Stimulated activated CD8-positive, alpha-beta memory T cell treated with anti-CD3 and anti-CD28 coated beads, Interleukin-15, amount 100 ng/mL, for 4 hours (primary cell): ENCODE data around the gene CDK14.

Experiments used
- DNase-seq, 2 donors: peaks; one replicate each; pipeline ENCODE4 v3.0.0-alpha.2; 2020; ENCODE audit warnings: low read depth in 2 of 2

CDK14 gene

GRCh38 chr7:90951986-90952954, 356.1 kb downstream of the CDK14 start:
- no peak for DNase-seq

- no peak for DNase-seq
These were observed 359.6 kb downstream of the CDK14 start for GRCh38 chr7:90955641-90956207.

GRCh38 chr7:90957883-90958282, 361.8 kb downstream of the CDK14 start:
- DNase-seq = no peak

- no peak for DNase-seq
These were observed 362.5 kb downstream of the CDK14 start for GRCh38 chr7:90958647-90959046.

- no peak for DNase-seq
These were observed 365.1 kb downstream of the CDK14 start for GRCh38 chr7:90961037-90961725.

GRCh38 chr7:90965211-90965610, 369.1 kb downstream of the CDK14 start:
- no peak for DNase-seq

GRCh38 chr7:90966346-90966745, 370.2 kb downstream of the CDK14 start:
- DNase-seq = no peak

- DNase-seq = no peak
These were observed 372.8 kb downstream of the CDK14 start for GRCh38 chr7:90968871-90969270.

- DNase-seq = no peak
These were observed 376.9 kb downstream of the CDK14 start for GRCh38 chr7:90972906-90973550.

GRCh38 chr7:90977056-90977455, 380.9 kb downstream of the CDK14 start:
- no peak for DNase-seq

GRCh38 chr7:90980545-90980944, 384.4 kb downstream of the CDK14 start:
- DNase-seq = no peak

GRCh38 chr7:90982228-90982627, 386.1 kb downstream of the CDK14 start:
- DNase-seq = no peak

GRCh38 chr7:90984692-90985091, 388.6 kb downstream of the CDK14 start:
- DNase-seq = no peak

GRCh38 chr7:90988516-90988915, 392.4 kb downstream of the CDK14 start:
- DNase-seq = no peak

- DNase-seq = no peak
These were observed 393.1 kb downstream of the CDK14 start for GRCh38 chr7:90988996-90989765.

GRCh38 chr7:90994121-90994520, 398.0 kb downstream of the CDK14 start:
- DNase-seq = no peak

- no peak for DNase-seq
These were observed 398.5 kb downstream of the CDK14 start for GRCh38 chr7:90994601-90995000.

GRCh38 chr7:90995996-90996395, 399.9 kb downstream of the CDK14 start:
- no peak for DNase-seq

GRCh38 chr7:90999989-91000979, 404.2 kb downstream of the CDK14 start:
- DNase-seq = no peak

- DNase-seq = no peak
These were observed 408.9 kb downstream of the CDK14 start for GRCh38 chr7:91005024-91005423.
